Cardiac septum (tissue), 1 donor: ENCODE results near the gene SUPT3H. TPM values are rescaled to one million over a fixed set of nuclear protein-coding genes. Genes with fewer than 3 reads are reported as not detected.
"Not testable (repeated sequence)": the region's sequence is repeated elsewhere in the genome, so short reads cannot be mapped to it uniquely, and the experiment has no call there.

Source experiments
- DNase-seq: peaks from one replicate; pipeline ENCODE4 v3.0.0-alpha.2; 2020; ENCODE audit warnings: low spot score
- intact Hi-C: fragments of 100-400 bp; cut with DNase I; formaldehyde crosslinking; loops from one replicate; pipeline ENCODE4 v1.14.0; 2022
- total RNA-seq: library from RNA; stranded (reverse); fragmentation: NEBNext Ultra II Directional; extraction: Animal tissue kit (Norgen Biotek cat#: 25700); gene quantifications from one replicate; pipeline ENCODE4 v1.2.1, GENCODE V29; 2021
- donor health status: DM: no; HTN: no; CAD: no.

SUPT3H gene
- total RNA-seq, 1 donor from 2014 or later, result 6.2 TPM

GRCh38 chr6:45044510-45045252 is 333.1 kb downstream of the SUPT3H start:
- intact Hi-C loops, result no loop called here
- no peak for DNase-seq

DNA sequence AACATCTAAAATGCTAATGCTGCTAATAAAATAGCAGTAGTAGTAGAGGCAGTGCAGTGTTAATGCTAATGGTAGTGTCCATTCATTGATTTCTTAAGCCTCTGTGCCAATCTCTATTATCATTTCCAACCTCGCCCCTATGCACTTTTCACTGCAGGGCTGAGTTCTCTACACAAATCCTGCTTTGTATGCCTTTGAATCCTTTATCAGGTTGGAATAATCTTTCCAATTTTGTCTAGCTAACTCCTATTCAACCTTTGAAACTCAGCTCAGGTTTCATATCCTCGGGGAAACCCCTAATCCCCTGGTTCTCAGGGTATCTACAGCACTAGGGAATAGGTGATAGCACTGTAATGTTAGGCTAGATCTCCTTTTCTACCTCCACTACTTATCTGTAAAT is 333.6 kb downstream of the SUPT3H start:
- intact Hi-C loops, result no loop called here
- DNase-seq, result no peak

DNA sequence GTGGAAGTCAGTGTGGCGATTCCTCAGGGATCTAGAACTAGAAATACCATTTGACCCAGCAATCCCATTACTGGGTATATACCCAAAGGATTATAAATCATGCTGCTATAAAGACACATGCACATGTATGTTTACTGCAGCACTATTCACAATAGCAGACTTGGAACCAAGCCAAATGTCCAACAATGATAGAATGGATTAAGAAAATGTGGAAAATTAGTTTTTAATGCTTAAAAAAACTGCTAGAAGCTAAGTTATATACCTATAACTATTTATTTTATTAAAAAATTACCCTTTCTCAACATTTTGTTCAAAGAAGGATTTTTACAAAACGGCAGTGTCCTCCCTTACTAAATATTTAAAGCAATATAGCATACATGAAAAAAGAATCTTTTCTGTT is 335.1 kb downstream of the SUPT3H start:
- intact Hi-C loops, DNase-seq: not testable (repeated sequence)

DNA sequence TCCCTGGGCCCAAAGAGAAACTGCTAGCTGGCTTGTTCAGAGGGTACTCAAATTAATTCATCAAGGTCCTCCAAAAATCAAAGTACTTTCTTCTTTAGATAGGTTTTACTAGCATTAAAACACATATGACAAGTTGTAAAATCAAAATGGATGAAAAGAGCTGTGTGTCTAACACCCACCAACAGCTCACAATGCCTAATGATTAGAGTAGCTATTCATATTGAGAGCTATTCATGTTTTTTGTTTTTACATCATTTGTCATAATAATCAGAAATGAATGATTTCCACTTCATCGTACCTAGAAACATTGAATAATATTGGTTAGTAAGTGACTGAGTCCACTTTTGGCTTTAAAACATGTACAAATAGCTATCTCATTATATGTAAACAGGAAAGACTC is 339.5 kb downstream of the SUPT3H start:
- intact Hi-C loops, result no loop called here
- no peak for DNase-seq

DNA sequence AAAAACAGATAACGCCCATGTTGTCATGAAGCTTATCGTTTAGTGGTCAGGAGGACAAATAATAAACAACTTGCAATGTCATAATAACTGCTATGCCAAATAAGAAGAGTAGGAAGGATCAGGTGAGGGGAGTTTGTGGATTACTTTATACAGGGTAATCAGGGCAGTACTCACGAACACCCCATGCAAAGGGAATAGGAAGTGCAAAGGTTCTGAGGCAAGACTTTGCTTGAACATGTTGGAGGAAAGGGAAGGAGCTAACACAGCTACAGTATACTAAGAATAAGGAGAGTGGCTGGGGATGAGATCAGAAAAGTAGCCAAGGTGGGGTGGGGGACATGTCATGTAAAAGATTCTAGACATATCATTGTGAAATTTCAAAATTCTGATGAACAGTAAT is 341.6 kb downstream of the SUPT3H start:
- intact Hi-C loops, result no loop called here
- no peak for DNase-seq

GRCh38 chr6:45032426-45032825 is 345.3 kb downstream of the SUPT3H start:
- intact Hi-C loops, result no loop called here

DNA sequence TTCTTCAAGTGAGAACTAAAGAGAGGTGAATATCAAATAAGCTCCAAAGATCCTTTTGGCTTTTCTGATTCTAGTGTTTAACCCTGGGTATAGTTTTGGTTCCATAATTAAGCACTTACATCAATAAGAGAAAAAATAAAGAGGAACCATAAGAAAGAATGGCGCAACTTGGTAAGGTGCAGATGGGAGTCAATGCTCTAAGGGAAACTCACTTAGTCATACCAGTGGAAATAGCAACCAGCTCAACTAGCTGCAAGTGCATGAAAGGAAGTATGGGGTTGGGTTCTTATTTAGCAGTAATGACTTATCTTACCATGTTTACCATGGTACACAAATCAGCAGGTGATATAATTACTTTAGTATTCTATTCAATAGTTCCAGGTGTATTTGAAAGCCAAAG is 346.1 kb downstream of the SUPT3H start:
- no peak for DNase-seq
- intact Hi-C loops, result no loop called here

More at GRCh38 chr6:45032426-45032825, 345.3 kb downstream of the SUPT3H start:
- DNase-seq, result no peak

DNA sequence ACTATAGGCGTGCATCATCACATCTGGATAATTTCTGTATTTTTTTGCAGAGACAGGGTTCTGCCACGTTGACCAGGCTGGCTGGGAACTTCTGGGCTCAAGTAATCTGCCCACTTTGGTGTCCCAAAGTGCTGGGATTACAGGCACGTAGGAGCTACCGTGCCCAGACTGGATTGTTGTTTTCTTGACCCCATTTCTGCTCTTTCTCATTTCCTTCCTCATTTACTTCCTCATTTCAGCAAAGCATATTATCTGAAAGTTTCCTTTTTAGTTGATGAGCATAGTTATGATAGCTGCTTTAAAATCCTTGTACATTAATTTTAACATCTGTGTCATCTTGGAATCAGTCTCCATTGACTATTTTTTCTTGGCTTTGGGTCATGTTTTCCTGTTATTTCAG is 350.6 kb downstream of the SUPT3H start:
- no peak for DNase-seq

DNA sequence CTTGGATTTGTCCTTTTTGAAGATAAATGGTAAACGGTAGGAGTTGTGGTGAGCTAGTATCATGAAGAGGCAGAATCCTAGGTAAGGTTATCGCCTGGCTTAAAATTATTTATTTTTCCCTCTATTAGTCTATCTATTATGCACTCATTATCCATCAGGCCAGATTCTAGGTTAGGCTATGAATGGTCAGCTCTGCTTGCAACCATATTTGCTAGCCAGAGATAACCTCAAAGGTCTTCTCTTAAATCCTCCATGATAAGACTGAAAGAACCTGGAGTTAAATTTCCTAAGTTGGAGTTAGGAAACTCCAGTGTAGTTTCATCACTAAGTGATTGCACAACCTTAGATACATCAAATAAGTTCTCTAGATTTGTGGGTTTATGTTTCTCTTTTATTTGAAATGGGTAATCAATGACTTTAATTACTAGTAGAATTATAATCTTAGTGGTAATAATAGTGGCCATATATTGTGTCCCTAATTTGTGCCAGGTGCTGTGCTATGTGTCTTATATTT is 351.7 kb downstream of the SUPT3H start:
- intact Hi-C loops, result no loop called here

More for the DNA sequence above, 350.6 kb downstream of the SUPT3H start:
- intact Hi-C loops, result no loop called here

DNA sequence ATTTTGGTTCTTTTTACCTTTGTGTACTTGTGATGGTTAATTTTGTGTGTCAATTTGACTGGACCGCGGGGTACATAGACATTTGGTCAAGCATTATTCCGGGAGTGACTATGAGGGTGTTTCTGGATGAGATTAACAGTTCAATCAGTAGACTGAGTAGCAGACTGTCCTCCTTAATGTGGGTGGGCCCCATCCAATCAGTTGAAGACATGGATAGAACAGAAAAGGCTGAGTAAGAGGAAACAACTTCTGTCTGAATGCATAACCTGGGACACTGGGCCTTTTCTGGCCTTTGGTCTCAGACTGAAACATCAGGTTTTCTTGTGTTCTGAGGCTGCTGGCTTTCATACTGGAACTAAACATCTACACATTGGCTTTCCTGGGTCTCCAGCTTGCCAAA is 353.1 kb downstream of the SUPT3H start:
- intact Hi-C loops, result no loop called here
- DNase-seq, result no peak

More for the DNA sequence above, 351.7 kb downstream of the SUPT3H start:
- DNase-seq, result no peak

DNA sequence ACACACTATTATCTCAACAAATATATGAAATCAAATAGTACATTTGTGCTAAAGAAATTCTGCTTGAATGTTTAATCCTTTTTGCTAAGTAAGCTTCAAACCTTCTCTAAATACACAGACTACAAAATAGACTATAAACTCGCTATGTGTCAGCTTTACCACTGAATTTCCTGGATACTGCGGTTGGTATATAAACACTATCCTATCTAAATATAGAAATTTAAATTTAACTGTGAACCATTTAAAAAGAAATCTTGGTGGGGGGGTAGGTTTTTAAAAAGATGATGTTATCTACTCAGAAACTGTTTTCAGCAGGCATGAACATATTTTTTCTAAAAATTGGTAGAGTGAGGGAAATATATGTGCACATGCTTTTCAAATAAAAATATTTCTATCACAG is 356.1 kb downstream of the SUPT3H start:
- DNase-seq, result no peak

DNA sequence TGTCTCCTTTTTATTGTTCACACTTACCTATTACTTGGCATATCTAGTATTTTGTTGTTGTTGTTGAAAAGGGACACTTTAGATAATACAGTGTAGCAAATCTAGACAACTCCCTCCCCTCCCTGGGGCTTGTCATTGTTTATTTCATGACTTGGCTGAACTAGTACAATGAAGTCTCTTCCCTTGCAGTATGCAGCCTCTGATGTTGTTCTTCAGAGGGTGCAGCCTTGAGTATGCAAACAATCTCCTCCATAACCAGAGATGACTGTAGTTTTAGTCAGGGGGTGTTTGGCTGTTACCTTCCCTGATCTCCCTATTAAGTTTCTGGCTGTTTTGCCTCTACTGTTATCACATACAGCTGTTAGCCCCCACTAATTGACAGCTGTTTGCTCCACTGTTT is 365.0 kb downstream of the SUPT3H start:
- intact Hi-C loops, result no loop called here
- DNase-seq, result no peak

More for the DNA sequence above, 356.1 kb downstream of the SUPT3H start:
- intact Hi-C loops, result no loop called here

GRCh38 chr6:45009576-45009975 is 368.2 kb downstream of the SUPT3H start:
- intact Hi-C loops, result no loop called here
- no peak for DNase-seq

DNA sequence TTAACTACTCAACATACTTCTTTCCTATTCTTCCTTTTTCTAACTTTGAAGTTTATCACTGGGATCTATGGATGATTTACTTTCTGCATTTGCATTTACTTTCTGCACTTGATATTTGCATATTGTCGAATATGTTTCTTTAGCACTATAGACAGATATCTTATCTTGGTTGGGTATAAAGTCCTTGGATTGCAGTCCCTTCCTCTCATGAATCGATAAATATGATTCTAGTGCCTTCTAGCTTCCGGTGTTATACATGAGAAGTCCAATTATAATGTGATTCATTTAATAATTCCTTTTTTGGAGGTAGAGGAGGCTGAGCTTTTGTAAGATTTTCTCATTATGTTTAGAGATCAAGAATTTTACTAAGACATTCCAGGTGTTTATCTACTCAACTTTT is 370.8 kb downstream of the SUPT3H start:
- intact Hi-C loops, result no loop called here

GRCh38 chr6:45003961-45004360 is 373.8 kb downstream of the SUPT3H start:
- intact Hi-C loops, result no loop called here
- DNase-seq, result no peak

More for the DNA sequence above, 370.8 kb downstream of the SUPT3H start:
- no peak for DNase-seq

DNA sequence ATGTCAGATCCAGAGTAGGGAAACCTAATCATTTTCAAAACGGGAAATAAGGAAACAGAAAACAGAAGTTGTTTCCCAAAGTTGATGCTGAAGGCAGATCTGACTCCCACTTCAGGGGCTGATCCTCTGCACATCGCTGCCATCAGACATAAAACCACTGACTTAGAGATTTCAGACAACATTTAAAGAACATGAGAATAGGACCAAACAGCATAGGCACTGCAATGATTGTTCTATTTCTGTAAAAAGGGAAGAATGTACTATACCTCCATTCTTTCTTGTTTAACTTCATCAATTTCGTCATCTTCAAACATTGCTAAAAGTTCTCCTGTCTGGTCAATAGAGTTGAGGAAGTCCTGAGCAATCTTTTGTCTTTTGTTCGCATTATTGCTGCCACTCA is 374.3 kb downstream of the SUPT3H start:
- DNase-seq, result no peak
- intact Hi-C loops, result no loop called here

DNA sequence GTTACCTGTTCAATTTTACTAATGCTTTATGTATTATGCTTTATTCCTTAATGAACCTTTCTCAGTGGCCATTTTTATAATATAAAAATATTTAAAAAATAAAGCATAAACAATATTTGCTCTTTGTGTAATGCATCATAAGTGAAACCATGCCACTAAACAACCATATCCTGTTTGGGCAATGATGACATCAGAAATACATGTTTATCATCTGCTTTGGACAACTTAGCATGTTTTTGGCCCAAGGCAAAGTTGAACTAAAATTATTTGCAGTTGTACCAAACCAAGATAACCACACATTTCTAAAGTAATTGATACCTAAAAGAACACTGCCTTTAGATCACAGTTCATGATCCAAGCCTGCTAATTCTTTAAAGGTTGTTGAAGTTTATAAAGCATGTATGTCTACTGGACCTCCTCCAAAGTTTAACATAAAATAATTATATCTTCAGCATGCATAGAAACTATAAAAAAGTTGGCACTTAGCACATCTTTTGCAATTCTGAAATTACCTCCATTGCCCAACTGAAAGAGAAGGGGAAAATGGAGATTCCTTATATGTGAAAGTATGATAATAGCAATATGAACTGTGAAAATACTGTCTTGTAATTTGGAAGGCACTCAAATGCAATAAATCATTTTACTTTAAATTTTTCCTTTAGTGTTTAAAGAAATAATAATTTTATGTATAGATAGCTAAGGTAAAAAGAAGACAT is 375.2 kb downstream of the SUPT3H start:
- intact Hi-C loops, result no loop called here
- DNase-seq, result no peak

- DNase-seq, result no peak
- intact Hi-C loops, result no loop called here
Observed at GRCh38 chr6:45001663-45002062, 376.1 kb downstream of the SUPT3H start.

GRCh38 chr6:45000833-45001232 is 376.9 kb downstream of the SUPT3H start:
- no peak for DNase-seq
- intact Hi-C loops, result no loop called here

GRCh38 chr6:44999066-44999465 is 378.7 kb downstream of the SUPT3H start:
- intact Hi-C loops, result no loop called here
- no peak for DNase-seq
